ENCODE measurements around the gene PIM1. TPM values are rescaled to one million over a fixed set of nuclear protein-coding genes. Genes with fewer than 3 reads are reported as not detected.

The PIM1 gene
- total and polyA plus RNA-seq, 12 donors = 2.8 to 36.6 (median 19.3) TPM

- H3K4me3 ChIP-seq = no peak overlapping the region
- intact Hi-C loops (cut with DNase I) = no loop called here
- no peaks in the 10 kb centered on the region for H3K9me3 ChIP-seq (replicated peaks in 1 of 3)
- peaks cover 4 to 17% of the 10 kb centered on the region in 2 donors for H3K4me1 ChIP-seq (replicated peaks in 1 of 2)
- H3K36me3 ChIP-seq (replicated peaks in 1 of 2) = no peaks in the 10 kb centered on the region
- no peak for DNase-seq
- no peaks in the 10 kb centered on the region for H3K27me3 ChIP-seq
- 85 to 96% (median 92%) methylated on average over 6 of the region's 6 CpGs for WGBS, 4 donors
- no peak for TF ChIP-seq POLR2A (IDR thresholded peaks at IDR 0.05)
- TF ChIP-seq CTCF (IDR thresholded peaks at IDR 0.05) = no peak
- H3K27ac ChIP-seq = no peak overlapping the region
Measured at GRCh38 chr6:37218061-37218460, 48.1 kb downstream of the PIM1 start.

GRCh38 chr6:37218511-37218910 lies 48.6 kb downstream of the PIM1 start:
- H3K4me1 ChIP-seq (replicated peaks in 1 of 2) = peaks cover 6 to 17% of the 10 kb centered on the region in 2 donors
- H3K36me3 ChIP-seq (replicated peaks in 1 of 2) = no peaks in the 10 kb centered on the region
- no peak overlapping the region for H3K27ac ChIP-seq
- 75 to 87% (median 82%) methylated on average over 8 of the region's 8 CpGs for WGBS, 4 donors
- no peaks in the 10 kb centered on the region for H3K27me3 ChIP-seq
- intact Hi-C loops (cut with DNase I) = no loop called here
- DNase-seq = no peak
- H3K4me3 ChIP-seq = no peak overlapping the region
- no peak for TF ChIP-seq POLR2A (IDR thresholded peaks at IDR 0.05)
- no peak for TF ChIP-seq CTCF (IDR thresholded peaks at IDR 0.05)
- no peaks in the 10 kb centered on the region for H3K9me3 ChIP-seq (replicated peaks in 1 of 3)

- intact Hi-C loops (cut with DNase I) = no loop called here
- WGBS, 4 donors = 53 to 63% (median 57%) methylated on average over 6 of the region's 6 CpGs
- H3K36me3 ChIP-seq (replicated peaks in 1 of 2) = no peaks in the 10 kb centered on the region
- H3K27me3 ChIP-seq = no peaks in the 10 kb centered on the region
- TF ChIP-seq CTCF (IDR thresholded peaks at IDR 0.05) (no peak), POLR2A (IDR thresholded peaks at IDR 0.05) (no peak)
- peaks cover 6 to 17% of the 10 kb centered on the region in 2 donors for H3K4me1 ChIP-seq (replicated peaks in 1 of 2)
- H3K9me3 ChIP-seq (replicated peaks in 1 of 3) = no peaks in the 10 kb centered on the region
- peak overlapping the region in 2 of 4 donors; percentile 73 to 77 for H3K4me3 ChIP-seq
- H3K27ac ChIP-seq = peak overlapping the region in 2 of 5 donors; percentile 23 to 41
- DNase-seq = no peak
Measured at GRCh38 chr6:37221585-37222124, 51.7 kb downstream of the PIM1 start.

- Histone ChIP-seq H3K9me3 (replicated peaks in 1 of 3) (no peaks in the 10 kb centered on the region), H3K4me3 (peak overlapping the region; percentile 18 to 77 (median 54)), H3K27ac (peak overlapping the region in 2 of 5 donors; percentile 23 to 41), H3K36me3 (replicated peaks in 1 of 2) (no peaks in the 10 kb centered on the region), H3K27me3 (no peaks in the 10 kb centered on the region), H3K4me1 (replicated peaks in 1 of 2) (peaks cover 6 to 17% of the 10 kb centered on the region in 2 donors)
- WGBS, 4 donors = 0 to 1% (median 1%) methylated on average over 8 to 39 of the region's 39 CpGs
- peak; percentile 75 to 92 (median 88) for DNase-seq
- TF ChIP-seq CTCF (IDR thresholded peaks at IDR 0.05) (no peak), POLR2A (IDR thresholded peaks at IDR 0.05) (peak; percentile 10 to 63)
- intact Hi-C loops (cut with DNase I) = no loop called here
Measured at GRCh38 chr6:37222125-37222967, 52.4 kb downstream of the PIM1 start.
